WTC11 (cell line): ENCODE data around the gene PHF21B.

Experiments used
- CREB1 ChIP-seq: sonication (generic); formaldehyde crosslinking; IDR thresholded peaks from 2 replicates; pipeline ENCODE4 v1.8.0; 2023; ENCODE audit warnings: mild to moderate bottlenecking, missing genetic modification reagents
- CTCF ChIP-seq: fragments of 200-600 bp; IDR thresholded peaks from 2 replicates; pipeline ENCODE4 v1.8.0; 2022; ENCODE audit warnings: antibody characterized with exemption
- SP1 ChIP-seq: sonication (generic); formaldehyde crosslinking; conservative IDR thresholded peaks from 2 replicates; pipeline ENCODE4 v1.8.1; 2022; ENCODE audit warnings: missing genetic modification reagents
- USF2 ChIP-seq: sonication (generic); formaldehyde crosslinking; IDR thresholded peaks from 2 replicates; pipeline ENCODE4 v1.8.1; 2023; ENCODE audit warnings: mild to moderate bottlenecking, missing genetic modification reagents, moderate library complexity
- ZNF138 ChIP-seq: sonication (generic); formaldehyde crosslinking; conservative IDR thresholded peaks from 2 replicates; pipeline ENCODE4 v1.8.1; 2022; ENCODE audit warnings: mild to moderate bottlenecking, moderate library complexity, missing genetic modification reagents
- ZSCAN18 ChIP-seq: fragments of 250-450 bp; sonication (Bioruptor Pico); IDR thresholded peaks from 2 replicates; pipeline ENCODE4 v2.1.2; 2022; ENCODE audit warnings: mild to moderate bottlenecking, moderate library complexity

GRCh38 chr22:44861245-44861644, 148.6 kb downstream of the PHF21B start:
- TF ChIP-seq CTCF = no peak
- no peak for TF ChIP-seq CREB1 (CRISPR knock-in tag)
- TF ChIP-seq SP1 (CRISPR knock-in tag) = no peak
- TF ChIP-seq ZSCAN18 (CRISPR knock-in tag) = no peak
- TF ChIP-seq ZNF138 = no peak
- TF ChIP-seq USF2 = no peak
